ENCODE measurements around the gene ZMYND8.
"Not testable (repeated sequence)": the region's sequence is repeated elsewhere in the genome, so short reads cannot be mapped to it uniquely, and the experiment has no call there.

ZMYND8 gene

DNA sequence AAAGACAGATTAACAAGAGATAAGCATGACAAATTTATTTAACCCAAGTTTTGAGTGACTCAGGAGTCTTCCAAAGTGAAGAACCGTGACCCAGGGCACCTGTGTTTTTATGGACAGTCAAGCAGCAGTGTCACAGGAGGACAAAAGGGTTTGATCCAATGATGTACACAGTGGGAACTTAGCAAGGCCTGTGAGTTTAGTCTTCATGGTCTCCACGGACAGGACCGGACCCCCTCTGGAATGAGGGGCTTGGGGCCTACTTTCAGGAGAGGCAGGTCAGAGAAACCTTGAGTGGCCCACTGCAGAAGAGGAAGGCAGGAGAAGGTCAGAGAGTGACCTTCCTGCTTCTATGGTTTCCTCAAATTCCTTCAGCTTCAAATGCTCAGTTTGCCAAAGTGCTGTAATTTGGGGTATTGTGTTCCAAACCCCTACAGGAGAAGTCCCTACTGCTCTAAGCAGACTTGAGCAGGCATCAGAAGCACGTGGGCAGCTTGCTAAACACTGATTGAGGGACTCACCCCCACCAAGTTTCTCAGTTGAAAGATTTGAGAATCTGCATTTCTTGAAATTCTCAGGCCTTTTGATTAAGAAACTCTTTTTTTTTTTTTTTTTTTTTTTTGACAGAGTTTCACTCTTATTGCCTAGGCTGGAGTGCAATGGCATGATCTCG, 26.4 kb upstream of the ZMYND8 start:
- Histone ChIP-seq H3K36me3 (ENCODE audit: insufficient read depth, low read length) (no peaks in the 10 kb centered on the region), H3K27me3 (ENCODE audit: insufficient read depth, low read length) (no peaks in the 10 kb centered on the region), H3K4me3 (ENCODE audit: low read length) (no peak overlapping the region), H3K4me1 (ENCODE audit: insufficient read depth, low read length) (peaks cover 3% of the 10 kb centered on the region), H3K9me3 (ENCODE audit: low read length) (no peaks in the 10 kb centered on the region), H2AFZ (ENCODE audit: low read depth, low read length) (no peak overlapping the region)

DNA sequence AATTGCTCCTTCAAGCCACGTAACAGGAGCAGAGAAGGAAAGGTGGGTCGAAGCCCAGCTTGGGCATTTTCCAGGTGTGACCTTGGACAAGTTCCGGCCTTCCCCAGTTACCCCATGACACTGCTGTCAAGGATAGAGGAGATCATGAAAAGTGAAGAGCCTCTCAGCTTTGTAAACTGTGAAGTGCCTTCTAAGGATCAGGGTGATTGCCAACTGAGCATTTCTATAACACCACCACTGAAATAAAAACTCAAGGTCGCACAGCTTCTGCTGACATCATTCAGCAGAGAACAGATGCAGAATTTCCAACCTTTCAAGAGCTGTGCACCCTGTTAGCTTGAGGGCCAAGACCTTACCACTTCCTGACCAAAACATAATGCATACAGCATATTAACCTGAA, 24.0 kb upstream of the ZMYND8 start:
- H3K9me3 ChIP-seq (ENCODE audit: low read length): no peaks in the 10 kb centered on the region
- H3K36me3 ChIP-seq (ENCODE audit: insufficient read depth, low read length): no peaks in the 10 kb centered on the region
- H3K27me3 ChIP-seq (ENCODE audit: insufficient read depth, low read length): no peaks in the 10 kb centered on the region
- peaks cover 3% of the 10 kb centered on the region for H3K4me1 ChIP-seq (ENCODE audit: insufficient read depth, low read length)
- no peak overlapping the region for H2AFZ ChIP-seq (ENCODE audit: low read depth, low read length)
- H3K4me3 ChIP-seq (ENCODE audit: low read length): no peak overlapping the region

DNA sequence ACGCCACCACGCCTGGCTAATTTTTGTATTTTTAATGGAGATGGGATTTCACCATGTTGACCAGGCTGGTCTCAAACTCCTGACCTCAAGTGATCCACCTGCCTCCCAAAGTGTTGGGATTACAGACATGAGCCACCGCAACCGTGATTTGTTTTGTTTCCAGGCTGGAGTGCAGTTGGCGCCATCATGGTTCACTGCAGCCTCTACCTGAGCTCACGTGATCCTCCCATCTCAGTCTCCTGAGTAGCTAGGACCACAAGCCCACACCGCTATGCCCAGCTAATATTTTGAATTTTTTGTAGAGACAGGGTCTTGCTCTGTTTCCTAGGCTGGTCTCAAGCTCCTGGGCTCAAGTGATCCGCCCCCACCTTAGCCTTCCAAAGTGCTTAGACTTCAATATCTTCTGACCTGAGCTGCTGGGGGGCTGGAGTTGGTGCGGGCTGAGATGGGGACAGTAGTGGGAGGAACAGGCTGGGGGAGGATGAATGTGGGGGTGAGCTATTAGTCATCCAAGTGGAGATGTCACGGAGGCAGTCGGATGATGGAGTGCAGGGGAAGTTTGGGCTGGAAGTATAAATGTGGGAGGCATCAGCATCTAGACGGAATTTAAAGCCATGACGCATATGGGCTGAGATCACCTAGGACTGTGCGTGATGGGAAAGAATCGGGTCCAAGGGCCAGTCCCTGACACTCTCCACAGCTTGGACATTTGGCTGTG, 23.1 kb upstream of the ZMYND8 start:
- H2AFZ ChIP-seq (ENCODE audit: low read depth, low read length): no peak overlapping the region

DNA sequence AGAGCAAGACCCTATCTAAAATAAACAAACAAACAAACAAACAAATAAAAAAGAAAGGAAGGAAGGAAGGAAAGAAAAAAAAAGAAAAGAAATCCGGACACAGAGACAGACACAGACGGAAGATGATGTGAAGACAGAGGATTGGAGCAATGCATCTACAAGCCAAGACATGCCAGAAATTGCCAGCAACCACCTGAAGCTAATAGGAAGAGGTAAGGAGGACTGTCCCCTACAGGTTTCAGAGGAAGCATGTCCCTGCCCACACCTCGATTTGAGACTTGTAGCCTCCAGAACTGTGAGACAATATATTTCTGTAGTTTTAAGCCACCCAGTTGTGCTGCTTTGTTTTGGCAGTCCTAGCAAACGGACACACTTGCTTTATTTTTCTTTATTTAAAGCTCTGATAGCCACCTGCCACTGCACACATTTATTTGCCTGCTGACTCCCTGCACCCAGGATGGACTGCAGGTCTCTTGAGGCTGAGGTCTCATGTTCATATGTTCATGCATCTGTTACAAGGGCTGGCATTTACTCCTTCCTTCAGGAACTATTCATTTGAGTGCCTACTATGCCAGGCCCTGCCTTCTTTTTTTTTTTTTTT, 20.7 kb upstream of the ZMYND8 start:
- H2AFZ ChIP-seq (ENCODE audit: low read depth, low read length): no peak overlapping the region
- H3K4me3 ChIP-seq (ENCODE audit: low read length): no peak overlapping the region
- H3K4me1 ChIP-seq (ENCODE audit: insufficient read depth, low read length): no peaks in the 10 kb centered on the region

More for the DNA sequence above, 23.1 kb upstream of the ZMYND8 start:
- H3K27me3 ChIP-seq (ENCODE audit: insufficient read depth, low read length): no peaks in the 10 kb centered on the region
- H3K36me3 ChIP-seq (ENCODE audit: insufficient read depth, low read length): no peaks in the 10 kb centered on the region
- H3K9me3 ChIP-seq (ENCODE audit: low read length): no peaks in the 10 kb centered on the region
- peaks cover 3% of the 10 kb centered on the region for H3K4me1 ChIP-seq (ENCODE audit: insufficient read depth, low read length)
- H3K4me3 ChIP-seq (ENCODE audit: low read length): no peak overlapping the region

DNA sequence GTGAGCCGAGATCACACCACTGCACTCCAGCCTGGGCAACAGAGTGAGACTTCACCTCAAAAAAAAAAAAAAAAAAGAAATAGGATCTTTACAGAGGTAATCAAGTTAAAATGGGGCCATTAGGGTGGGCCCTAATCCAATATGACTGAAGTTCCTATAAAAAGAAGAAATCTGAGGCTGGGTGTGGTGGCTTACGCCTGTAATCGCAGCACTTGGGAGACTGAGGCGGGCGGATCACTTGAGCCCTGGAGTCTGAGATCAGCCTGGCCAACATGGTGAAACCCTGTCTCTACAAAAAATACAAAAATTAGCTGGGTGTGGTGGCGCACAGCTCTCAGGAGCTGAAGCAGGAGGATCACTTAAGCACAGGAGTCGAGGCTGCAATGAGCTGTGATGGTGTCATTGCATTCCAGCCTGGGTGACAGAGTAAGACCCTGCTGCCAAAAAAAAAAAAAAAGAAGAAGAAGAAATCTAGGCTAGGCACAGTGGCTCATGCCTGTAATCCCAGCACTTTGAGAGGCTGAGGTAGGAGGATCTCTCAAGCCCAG, 19.7 kb upstream of the ZMYND8 start:
- H3K36me3 ChIP-seq (ENCODE audit: insufficient read depth, low read length): not testable (repeated sequence)

More for the DNA sequence above, 20.7 kb upstream of the ZMYND8 start:
- no peaks in the 10 kb centered on the region for H3K27me3 ChIP-seq (ENCODE audit: insufficient read depth, low read length)
- no peaks in the 10 kb centered on the region for H3K36me3 ChIP-seq (ENCODE audit: insufficient read depth, low read length)
- no peaks in the 10 kb centered on the region for H3K9me3 ChIP-seq (ENCODE audit: low read length)

DNA sequence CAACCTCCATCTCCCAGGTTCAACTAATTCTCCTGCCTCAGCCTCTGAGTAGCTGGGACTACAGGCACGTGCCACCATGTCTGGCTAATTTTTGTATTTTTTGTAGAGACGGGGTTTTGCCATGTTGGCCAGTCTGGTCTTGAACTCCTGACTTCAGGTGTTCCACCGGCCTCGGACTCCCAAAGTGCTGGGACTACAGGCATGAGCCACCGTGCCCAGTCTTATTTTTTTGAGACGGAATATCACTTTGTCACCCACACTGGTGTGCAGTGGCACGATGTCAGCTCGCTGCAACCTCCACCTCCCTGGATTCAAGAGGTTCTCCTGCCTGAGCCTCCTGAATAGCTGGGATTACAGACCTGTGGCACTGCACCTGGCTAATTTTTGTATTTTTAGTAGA, 17.6 kb upstream of the ZMYND8 start:
- not testable (repeated sequence) for H3K27me3 ChIP-seq (ENCODE audit: insufficient read depth, low read length); H3K4me3 ChIP-seq (ENCODE audit: low read length); H2AFZ ChIP-seq (ENCODE audit: low read depth, low read length); H3K9me3 ChIP-seq (ENCODE audit: low read length); H3K36me3 ChIP-seq (ENCODE audit: insufficient read depth, low read length); H3K4me1 ChIP-seq (ENCODE audit: insufficient read depth, low read length)

More for the DNA sequence above, 19.7 kb upstream of the ZMYND8 start:
- not testable (repeated sequence) for H3K27me3 ChIP-seq (ENCODE audit: insufficient read depth, low read length); H3K9me3 ChIP-seq (ENCODE audit: low read length); H2AFZ ChIP-seq (ENCODE audit: low read depth, low read length); H3K4me3 ChIP-seq (ENCODE audit: low read length); H3K4me1 ChIP-seq (ENCODE audit: insufficient read depth, low read length)

DNA sequence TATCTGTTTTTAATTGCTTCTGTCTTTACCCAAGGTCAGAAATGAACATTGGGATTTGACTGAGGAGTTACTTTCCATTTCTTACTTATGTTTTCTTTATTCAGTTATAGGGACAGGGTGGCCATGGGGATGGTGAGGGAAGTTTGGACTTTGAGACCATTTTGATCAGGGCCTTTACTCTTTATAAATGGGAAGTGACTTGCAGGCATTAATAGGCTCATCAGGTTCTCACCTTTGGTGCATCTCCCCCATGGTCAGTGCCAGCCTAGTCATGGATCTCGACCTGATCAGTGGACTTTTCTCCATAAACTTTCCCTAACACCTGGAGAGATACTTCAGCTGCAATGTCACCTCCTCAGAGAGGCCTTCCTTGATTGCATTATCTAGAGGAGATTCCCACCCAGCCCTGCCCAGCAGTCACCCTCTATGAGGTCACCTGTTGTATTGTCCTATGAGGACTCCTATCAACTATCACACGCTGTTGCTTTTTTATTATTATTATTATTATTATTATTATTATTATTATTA, 16.8 kb upstream of the ZMYND8 start:
- Histone ChIP-seq H3K36me3 (ENCODE audit: insufficient read depth, low read length) (no peaks in the 10 kb centered on the region), H3K27me3 (ENCODE audit: insufficient read depth, low read length) (no peaks in the 10 kb centered on the region), H2AFZ (ENCODE audit: low read depth, low read length) (no peak overlapping the region), H3K9me3 (ENCODE audit: low read length) (no peaks in the 10 kb centered on the region), H3K4me1 (ENCODE audit: insufficient read depth, low read length) (peaks cover 4% of the 10 kb centered on the region), H3K4me3 (ENCODE audit: low read length) (no peak overlapping the region)

DNA sequence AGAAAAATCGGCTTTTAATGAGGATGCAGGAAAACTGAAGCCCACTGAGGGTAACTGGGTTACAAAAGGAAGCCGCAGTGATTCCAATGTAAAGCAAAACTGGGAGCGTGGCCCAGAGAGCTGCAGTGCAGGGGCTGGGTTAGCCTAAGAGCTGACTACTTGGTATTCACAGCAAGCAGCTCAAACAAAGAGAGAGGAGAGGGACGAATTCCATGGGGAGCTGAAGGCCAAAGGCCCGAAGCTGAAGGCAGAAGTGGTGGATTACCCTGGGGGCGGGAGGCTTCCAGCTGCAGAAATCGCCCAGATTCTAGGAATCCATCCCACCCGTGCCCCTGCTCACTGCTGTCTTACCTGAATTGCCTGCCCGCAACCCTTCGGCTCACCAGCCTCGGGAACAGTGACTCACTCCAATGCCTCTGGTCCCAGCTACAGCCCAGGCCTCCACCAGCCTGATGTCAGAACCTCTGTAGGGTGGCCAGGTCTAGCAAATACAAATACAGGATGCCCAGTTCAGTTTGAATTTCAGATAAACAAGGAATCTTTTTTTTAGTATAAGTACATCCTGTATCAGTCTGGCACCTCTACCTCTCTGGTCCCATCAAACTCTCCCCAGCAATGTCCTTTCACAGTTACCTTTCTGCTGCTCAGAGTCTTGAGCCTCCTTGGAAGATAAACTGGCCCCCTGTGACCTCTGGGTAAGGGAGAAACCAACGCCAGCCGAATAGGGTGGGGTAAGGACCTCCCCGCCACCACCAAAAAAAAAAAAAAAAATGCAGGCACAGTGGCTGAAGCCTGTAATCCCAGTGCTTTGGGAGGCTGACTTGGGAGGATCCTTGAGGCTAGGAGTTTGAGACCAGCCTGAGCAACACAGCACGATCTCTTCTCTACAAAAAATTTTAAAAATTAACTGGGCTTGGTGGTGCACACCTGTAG, 14.6 kb upstream of the ZMYND8 start:
- no peak overlapping the region for H3K4me3 ChIP-seq (ENCODE audit: low read length)
- no peaks in the 10 kb centered on the region for H3K36me3 ChIP-seq (ENCODE audit: insufficient read depth, low read length)
- H3K9me3 ChIP-seq (ENCODE audit: low read length): no peaks in the 10 kb centered on the region
- peaks cover 4% of the 10 kb centered on the region for H3K4me1 ChIP-seq (ENCODE audit: insufficient read depth, low read length)
- no peak overlapping the region for H2AFZ ChIP-seq (ENCODE audit: low read depth, low read length)
- H3K27me3 ChIP-seq (ENCODE audit: insufficient read depth, low read length): no peaks in the 10 kb centered on the region

DNA sequence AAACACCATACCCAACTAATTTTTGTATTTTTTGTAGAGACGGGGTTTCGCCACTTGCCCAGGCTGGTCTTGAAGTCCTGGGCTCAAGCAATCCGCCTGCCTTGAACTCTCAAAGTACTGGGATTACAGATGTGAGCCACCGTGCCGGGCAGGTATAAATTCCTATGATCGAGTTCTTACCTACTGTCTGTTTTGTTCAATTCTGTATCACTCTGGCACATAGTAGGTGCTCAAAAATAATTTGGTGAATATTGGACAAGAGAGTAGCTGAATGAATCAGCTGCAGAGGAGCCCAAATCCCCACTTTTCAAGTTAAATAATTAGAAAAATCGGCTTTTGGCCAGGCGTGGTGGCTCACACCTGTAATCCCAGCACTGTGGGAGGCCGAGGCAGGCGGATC, 13.7 kb upstream of the ZMYND8 start:
- Histone ChIP-seq H3K27me3 (ENCODE audit: insufficient read depth, low read length) (no peaks in the 10 kb centered on the region), H2AFZ (ENCODE audit: low read depth, low read length) (no peak overlapping the region), H3K4me3 (ENCODE audit: low read length) (no peak overlapping the region), H3K36me3 (ENCODE audit: insufficient read depth, low read length) (no peaks in the 10 kb centered on the region), H3K4me1 (ENCODE audit: insufficient read depth, low read length) (peaks cover 4% of the 10 kb centered on the region), H3K9me3 (ENCODE audit: low read length) (no peaks in the 10 kb centered on the region)

DNA sequence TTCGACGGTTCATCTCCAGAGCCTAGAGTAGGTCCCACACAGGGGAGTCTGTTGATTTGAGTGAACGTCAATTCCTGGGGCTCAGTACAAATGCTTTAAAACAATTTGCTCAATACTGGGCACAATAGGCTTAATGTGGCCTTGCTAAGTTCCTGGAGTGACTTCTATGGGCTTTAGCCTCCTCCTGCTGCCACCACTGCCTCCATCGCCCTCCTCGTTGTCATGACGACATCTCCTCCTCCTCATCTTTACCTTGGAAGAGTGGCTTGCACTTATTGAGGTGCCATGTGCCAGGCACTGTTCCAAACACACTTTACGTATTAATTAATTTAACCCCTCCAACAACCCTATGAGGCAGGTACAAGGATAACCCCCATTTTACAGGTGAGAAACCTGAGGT, 11.8 kb upstream of the ZMYND8 start:
- Histone ChIP-seq H3K9me3 (ENCODE audit: low read length) (no peaks in the 10 kb centered on the region), H3K4me3 (ENCODE audit: low read length) (no peak overlapping the region), H3K36me3 (ENCODE audit: insufficient read depth, low read length) (no peaks in the 10 kb centered on the region), H3K4me1 (ENCODE audit: insufficient read depth, low read length) (peaks cover 4% of the 10 kb centered on the region), H3K27me3 (ENCODE audit: insufficient read depth, low read length) (no peaks in the 10 kb centered on the region), H2AFZ (ENCODE audit: low read depth, low read length) (no peak overlapping the region)

DNA sequence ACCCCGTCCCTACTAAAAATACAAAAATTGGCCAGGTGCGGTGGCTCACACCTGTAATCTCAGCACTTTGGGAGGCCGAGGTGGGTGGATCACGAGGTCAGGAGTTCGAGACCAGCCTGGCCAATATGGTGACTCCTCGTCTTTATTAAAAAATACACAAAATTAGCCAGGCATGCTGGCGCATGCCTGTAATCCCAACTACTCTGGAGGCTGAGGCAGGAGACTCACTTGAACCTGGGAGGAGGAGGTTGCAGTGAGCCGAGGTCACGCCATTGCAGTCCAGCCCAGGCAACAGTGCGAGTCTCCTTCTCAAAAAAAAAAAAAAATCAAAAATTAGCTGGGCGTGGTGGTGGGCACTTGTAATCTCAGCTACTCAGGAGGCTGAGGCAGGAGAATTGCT, 9.8 kb upstream of the ZMYND8 start:
- not testable (repeated sequence) for H3K4me3 ChIP-seq (ENCODE audit: low read length); H3K27me3 ChIP-seq (ENCODE audit: insufficient read depth, low read length); H3K9me3 ChIP-seq (ENCODE audit: low read length); H2AFZ ChIP-seq (ENCODE audit: low read depth, low read length); H3K4me1 ChIP-seq (ENCODE audit: insufficient read depth, low read length); H3K36me3 ChIP-seq (ENCODE audit: insufficient read depth, low read length)

DNA sequence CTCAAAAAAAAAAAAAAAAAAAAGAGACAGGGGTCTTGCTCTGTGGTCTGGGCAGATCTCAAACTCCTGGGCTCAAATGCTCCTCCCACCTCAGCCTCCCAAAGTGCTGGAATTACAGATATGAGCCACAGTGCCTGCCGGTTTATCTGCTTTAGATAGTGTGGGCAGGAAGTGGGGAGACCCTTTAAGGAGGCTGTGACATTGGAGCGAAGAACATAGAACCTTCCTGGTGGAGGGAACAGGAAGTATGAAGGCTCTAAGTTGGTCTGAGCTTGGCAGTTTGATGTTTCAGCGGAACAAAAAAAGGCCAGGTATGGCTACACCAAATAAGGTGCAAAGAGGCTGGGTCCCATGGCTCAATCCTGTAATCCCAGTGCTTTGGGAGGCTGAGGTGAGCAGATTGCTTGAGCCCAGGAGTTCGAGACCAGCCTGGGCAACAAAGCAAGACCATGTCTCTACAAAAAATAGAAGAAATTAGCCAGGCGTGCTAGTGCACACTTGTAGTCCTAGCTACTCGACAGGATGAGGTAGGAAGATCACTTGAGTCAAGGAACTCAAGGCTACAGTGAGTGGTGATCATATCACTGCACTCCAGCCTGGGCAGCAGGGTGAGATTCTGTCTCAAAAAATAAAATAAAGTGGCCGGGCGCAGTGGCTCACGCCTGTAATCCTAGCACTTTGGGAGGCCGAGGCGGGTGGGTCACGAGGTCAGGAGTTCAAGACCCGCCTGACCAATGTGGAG, 8.7 kb upstream of the ZMYND8 start:
- Histone ChIP-seq H3K27me3 (ENCODE audit: insufficient read depth, low read length) (no peaks in the 10 kb centered on the region), H2AFZ (ENCODE audit: low read depth, low read length) (no peak overlapping the region), H3K9me3 (ENCODE audit: low read length) (no peaks in the 10 kb centered on the region), H3K4me1 (ENCODE audit: insufficient read depth, low read length) (peaks cover 14% of the 10 kb centered on the region), H3K4me3 (ENCODE audit: low read length) (no peak overlapping the region), H3K36me3 (ENCODE audit: insufficient read depth, low read length) (no peaks in the 10 kb centered on the region)
